Naive thymus-derived CD4-positive, alpha-beta T cell (primary cell): ENCODE measurements around the gene RPTOR. TPM values are rescaled to one million over a fixed set of nuclear protein-coding genes. Genes with fewer than 3 reads are reported as not detected.

Experiments
- ATAC-seq: fragments of 150-1000 bp; cut with Tn5 transposase; 2 replicates; pipeline ENCODE4 v1.10.0; 2021; ENCODE audit warnings: mild to moderate bottlenecking, moderate library complexity
- CTCF ChIA-PET: fragments of 350-600 bp; sonication (Branson Sonifier 250); formaldehyde crosslinking; loops from one replicate; lab custom pipeline; 2021; ENCODE audit warnings: antibody characterized with exemption; lab: Charles Lee
- POLR2A ChIA-PET: fragments of 350-600 bp; sonication (Branson Sonifier 250); formaldehyde crosslinking; loops from one replicate; lab custom pipeline; 2021; ENCODE audit warnings: antibody characterized with exemption, inconsistent platforms; lab: Charles Lee
- DNase-seq, 9 donors: peaks; one replicate each; pipeline versions ENCODE4 v3.0.0 to v3.0.0-alpha.2; 2020 to 2022; ENCODE audit warnings: mixed read lengths in 1 of 9
- H3K27ac ChIP-seq: one replicate; pipeline ENCODE4 v1.7.0; 2013; ENCODE audit warnings: mild to moderate bottlenecking, low read depth, low read length, moderate library complexity
- H3K27me3 ChIP-seq, 2 donors: one replicate each; pipeline ENCODE4 v1.7.0; 2013; ENCODE audit warnings: low read length in 2 of 2, mild to moderate bottlenecking in 2 of 2, moderate library complexity in 2 of 2; ENCODE audit not compliant: control insufficient read depth in 2 of 2, insufficient read depth in 2 of 2
- H3K36me3 ChIP-seq, 3 experiments: 1 replicate in 2 of 3; 2 replicates in 1 of 3; pipeline ENCODE4 v1.7.0; 2013; ENCODE audit warnings: low read length in 3 of 3, mild to moderate bottlenecking in 3 of 3, moderate library complexity in 1 of 3; ENCODE audit not compliant: insufficient read depth in 3 of 3, control insufficient read depth in 2 of 3
- H3K4me1 ChIP-seq, 2 donors: one replicate each; pipeline ENCODE4 v1.7.0; 2013; ENCODE audit warnings: low read length in 2 of 2, mild to moderate bottlenecking in 2 of 2, moderate library complexity in 1 of 2; ENCODE audit not compliant: control insufficient read depth in 2 of 2, insufficient read depth in 2 of 2
- H3K4me3 ChIP-seq: 2 replicates; pipeline ENCODE4 v1.7.0; 2013; ENCODE audit warnings: mild to moderate bottlenecking, low read length
- H3K9me3 ChIP-seq, 3 experiments: 1 replicate in 2 of 3; 2 replicates in 1 of 3; pipeline ENCODE4 v1.7.0; 2013; ENCODE audit warnings: low read length in 3 of 3; ENCODE audit not compliant: control insufficient read depth in 2 of 3
- H3K27ac Mint-ChIP-seq, 9 donors: one replicate each; pipeline ENCODE4 v1.8.0; 2020 to 2022; ENCODE audit warnings: mixed read lengths in 9 of 9, mild to moderate bottlenecking in 8 of 9, moderate library complexity in 5 of 9, inconsistent platforms in 2 of 9
- H3K27me3 Mint-ChIP-seq, 5 donors: one replicate each; pipeline ENCODE4 v1.8.0; 2021 to 2022; ENCODE audit warnings: mixed read lengths in 5 of 5, mild to moderate bottlenecking in 1 of 5
- H3K36me3 Mint-ChIP-seq, 5 donors: one replicate each; pipeline ENCODE4 v1.8.0; 2020 to 2022; ENCODE audit warnings: mixed read lengths in 5 of 5, mild to moderate bottlenecking in 3 of 5, inconsistent platforms in 1 of 5
- H3K4me1 Mint-ChIP-seq, 7 donors: one replicate each; pipeline ENCODE4 v1.8.0; 2020 to 2022; ENCODE audit warnings: mixed read lengths in 7 of 7, mild to moderate bottlenecking in 3 of 7, inconsistent platforms in 1 of 7
- H3K4me3 Mint-ChIP-seq, 10 donors: one replicate each; pipeline ENCODE4 v1.8.0; 2020 to 2022; ENCODE audit warnings: mild to moderate bottlenecking in 10 of 10, mixed read lengths in 10 of 10, moderate library complexity in 6 of 10, inconsistent platforms in 2 of 10
- H3K9me3 Mint-ChIP-seq, 11 donors: one replicate each; pipeline ENCODE4 v1.8.0; 2020 to 2022; ENCODE audit warnings: mixed read lengths in 11 of 11, mild to moderate bottlenecking in 4 of 11, inconsistent platforms in 1 of 11, moderate library complexity in 1 of 11
- intact Hi-C, 2 donors: fragments of 100-400 bp; cut with micrococcal nuclease; formaldehyde crosslinking; loops; one replicate each; pipeline ENCODE4 v1.15.1; 2023
- polyA plus RNA-seq, 2 donors: library from polyadenylated mRNA; unstranded; fragments of 300-500 nt; fragmentation: Illumina TruSeq; gene quantifications; one replicate each; pipeline ENCODE4 v1.2.3, GENCODE V29; 2021
- total RNA-seq, 6 experiments: library from RNA in 5 of 6; stranded (reverse) in 5 of 6; gene quantifications; 1 replicate in 5 of 6; 2 replicates in 1 of 6; pipeline ENCODE4 v1.2.3 and lab custom pipeline; 2021 to 2026

RPTOR gene
- total and polyA plus RNA-seq, 7 experiments from 2014 or later: 10.9 to 89.8 (median 59.9) TPM

DNA sequence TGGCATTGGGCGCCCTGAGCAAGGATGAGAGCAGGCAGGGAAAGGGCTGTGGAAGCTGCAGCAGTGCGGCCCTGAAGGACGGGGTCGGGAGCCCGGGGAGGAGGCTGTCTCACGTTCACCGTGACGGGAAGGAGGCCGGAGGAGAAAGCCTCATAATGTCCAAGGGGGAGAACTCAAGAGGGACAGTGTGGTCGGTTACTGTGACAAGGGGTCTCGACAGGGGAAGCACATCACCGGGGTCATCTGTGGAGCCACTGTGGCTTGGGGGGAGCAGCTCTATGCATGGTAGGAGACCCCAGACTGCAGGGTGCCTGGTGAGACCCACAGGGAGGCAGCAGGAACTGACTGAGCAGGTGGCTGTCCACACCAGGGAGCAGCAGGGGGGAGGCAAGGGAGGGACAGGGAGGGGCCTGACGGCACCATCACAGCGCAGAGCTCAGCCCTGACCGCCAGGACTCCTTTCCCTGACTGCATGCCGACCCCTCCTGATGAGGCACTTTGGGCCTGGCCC lies 292.4 kb downstream of the RPTOR start:
- peaks cover 7 to 45% (median 25%) of the 10 kb centered on the region in 7 donors for H3K4me1 Mint-ChIP-seq
- CTCF ChIA-PET: no interaction called here
- Histone ChIP-seq H3K4me3 (no peak overlapping the region), H3K27ac (no peak overlapping the region), H3K4me1 (peaks cover 7% of the 10 kb centered on the region in 2 donors), H3K36me3 (peaks cover 0 to 34% (median 0%) of the 10 kb centered on the region in 3 experiments), H3K27me3 (no peaks in the 10 kb centered on the region), H3K9me3 (no peaks in the 10 kb centered on the region)
- no peak for ATAC-seq
- DNase-seq: no peak
- POLR2A ChIA-PET: interaction anchor here (0.7 kb wide), 1 partner anchor 34 kb away, joined by 3 read pairs; no protein-coding TSS in a partner anchor
- H3K36me3 Mint-ChIP-seq: peaks cover 0 to 23% (median 11%) of the 10 kb centered on the region in 5 donors
- H3K9me3 Mint-ChIP-seq: no peaks in the 10 kb centered on the region
- peak overlapping the region in 6 of 9 donors; percentile 19 to 84 (median 60) for H3K27ac Mint-ChIP-seq
- no peaks in the 10 kb centered on the region for H3K27me3 Mint-ChIP-seq
- no peak overlapping the region for H3K4me3 Mint-ChIP-seq
- intact Hi-C loops: no loop called here

DNA sequence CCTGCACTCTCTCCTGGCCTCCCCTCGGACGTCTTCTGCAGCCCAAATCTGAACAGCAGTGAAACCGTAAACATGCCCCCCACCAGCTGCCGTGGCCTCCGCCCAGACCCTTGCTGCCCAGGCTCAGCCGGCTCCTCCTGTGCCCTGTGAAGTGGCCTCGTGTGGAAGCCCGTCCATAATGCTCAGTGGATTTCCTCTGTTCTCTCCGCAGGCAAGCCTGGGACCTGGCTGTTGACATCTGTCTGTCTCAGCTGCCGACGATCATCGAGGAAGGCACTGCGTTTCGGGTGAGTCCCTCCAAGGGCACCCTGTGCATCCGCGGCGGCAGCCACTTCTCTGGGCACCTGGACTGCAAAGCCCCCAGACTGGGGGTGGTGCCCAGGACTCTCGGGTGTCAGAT lies 293.1 kb downstream of the RPTOR start:
- peaks cover 0 to under 1% (median 0%) of the 10 kb centered on the region in 11 donors for H3K9me3 Mint-ChIP-seq
- intact Hi-C loops: no loop called here
- DNase-seq: no peak
- ATAC-seq: no peak
- Histone ChIP-seq H3K4me1 (peaks cover under 1% of the 10 kb centered on the region in 2 donors), H3K4me3 (no peak overlapping the region), H3K27me3 (no peaks in the 10 kb centered on the region), H3K27ac (no peak overlapping the region), H3K9me3 (no peaks in the 10 kb centered on the region), H3K36me3 (peaks cover 0 to 34% (median 0%) of the 10 kb centered on the region in 3 experiments)
- POLR2A ChIA-PET: no interaction called here
- CTCF ChIA-PET: no interaction called here
- peaks cover 0 to 23% (median 16%) of the 10 kb centered on the region in 5 donors for H3K36me3 Mint-ChIP-seq
- H3K4me3 Mint-ChIP-seq: no peak overlapping the region
- peak overlapping the region in 2 of 9 donors; percentile 24 to 42 for H3K27ac Mint-ChIP-seq
- peaks cover 0 to 40% (median 18%) of the 10 kb centered on the region in 7 donors for H3K4me1 Mint-ChIP-seq
- H3K27me3 Mint-ChIP-seq: no peaks in the 10 kb centered on the region

DNA sequence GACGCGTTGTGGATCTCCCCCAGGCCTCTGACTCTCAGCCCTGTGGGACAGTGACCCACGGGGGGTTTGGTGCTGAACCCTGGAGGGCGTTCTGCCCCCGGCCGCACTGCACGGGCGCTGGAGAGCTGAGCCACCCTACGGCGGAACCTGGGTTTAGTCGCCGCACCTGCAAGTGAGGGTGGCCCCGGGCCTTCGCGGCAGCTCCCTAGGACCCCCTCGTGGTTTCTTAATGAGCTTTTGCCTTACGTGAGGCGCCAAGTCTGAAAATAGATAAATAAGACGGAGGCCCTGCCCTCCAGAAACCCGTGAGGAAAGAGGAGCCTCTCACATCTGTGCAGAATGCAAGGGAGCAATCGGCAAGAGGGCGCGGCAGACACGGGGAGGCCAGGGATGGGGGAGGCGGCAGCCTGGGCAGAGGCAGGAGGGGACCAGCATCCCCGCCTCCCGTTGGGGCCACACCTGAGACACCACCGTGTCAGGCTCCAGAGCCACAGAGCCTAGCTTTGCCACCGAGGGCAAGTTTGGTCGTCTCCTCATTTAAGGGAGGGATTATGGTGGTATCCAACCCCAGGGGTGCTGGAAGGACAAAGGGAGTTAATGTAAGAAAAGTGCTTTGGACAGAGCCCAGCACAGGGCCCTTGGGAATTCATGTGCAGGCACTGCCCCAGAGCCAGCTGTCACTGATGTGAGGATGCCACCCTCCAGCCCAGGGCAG lies 293.8 kb downstream of the RPTOR start:
- Mint-ChIP-seq H3K27ac (peak overlapping the region in 3 of 9 donors; percentile 38 to 62 (median 51)), H3K4me3 (no peak overlapping the region), H3K9me3 (peaks cover 0 to 3% (median 0%) of the 10 kb centered on the region in 11 donors), H3K4me1 (peaks cover 0 to 38% (median 10%) of the 10 kb centered on the region in 7 donors), H3K36me3 (peaks cover 0 to 23% (median 17%) of the 10 kb centered on the region in 5 donors), H3K27me3 (no peaks in the 10 kb centered on the region)
- Histone ChIP-seq H3K36me3 (peaks cover 0 to 34% (median 0%) of the 10 kb centered on the region in 3 experiments), H3K9me3 (no peaks in the 10 kb centered on the region), H3K27me3 (no peaks in the 10 kb centered on the region), H3K4me3 (no peak overlapping the region), H3K4me1 (no peaks in the 10 kb centered on the region), H3K27ac (no peak overlapping the region)
- intact Hi-C loops: no loop called here
- ATAC-seq (no peak), DNase-seq (no peak)
- POLR2A ChIA-PET: no interaction called here
- CTCF ChIA-PET: no interaction called here

DNA sequence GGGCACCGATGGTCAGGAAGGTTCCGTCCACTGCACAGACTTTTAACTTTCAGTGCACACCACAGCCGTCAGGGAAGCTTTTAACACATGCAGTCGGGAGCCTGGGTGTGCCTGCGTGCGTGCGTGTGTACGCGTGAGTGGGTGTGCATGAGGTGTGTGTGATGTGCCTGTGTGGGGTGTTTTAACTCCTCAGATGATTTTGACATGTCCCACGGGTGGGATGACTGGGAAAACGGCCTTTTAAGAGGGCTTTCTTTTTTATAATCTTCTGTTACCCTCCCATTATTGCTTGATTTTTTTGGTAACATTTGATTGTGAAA lies 294.3 kb downstream of the RPTOR start:
- Histone ChIP-seq H3K9me3 (no peaks in the 10 kb centered on the region), H3K4me1 (no peaks in the 10 kb centered on the region), H3K36me3 (peaks cover 0 to 34% (median 0%) of the 10 kb centered on the region in 3 experiments), H3K27ac (no peak overlapping the region), H3K4me3 (no peak overlapping the region), H3K27me3 (no peaks in the 10 kb centered on the region)
- Mint-ChIP-seq H3K36me3 (peaks cover 0 to 25% (median 17%) of the 10 kb centered on the region in 5 donors), H3K4me3 (no peak overlapping the region), H3K4me1 (peaks cover 0 to 34% (median 9%) of the 10 kb centered on the region in 7 donors), H3K27ac (peak overlapping the region in 3 of 9 donors; percentile 38 to 65 (median 62)), H3K27me3 (no peaks in the 10 kb centered on the region), H3K9me3 (peaks cover 0 to 3% (median 0%) of the 10 kb centered on the region in 11 donors)
- ATAC-seq (no peak), DNase-seq (no peak)
- CTCF ChIA-PET: no interaction called here
- intact Hi-C loops: no loop called here
- POLR2A ChIA-PET: interaction anchor here (1.1 kb wide), 1 partner anchor 9 kb away, joined by 3 read pairs; no protein-coding TSS in a partner anchor

- Mint-ChIP-seq H3K4me1 (peaks cover 0 to 32% (median 8%) of the 10 kb centered on the region in 7 donors), H3K27me3 (no peaks in the 10 kb centered on the region), H3K9me3 (peaks cover 0 to 3% (median 0%) of the 10 kb centered on the region in 11 donors), H3K4me3 (no peak overlapping the region), H3K27ac (peak overlapping the region in 1 of 9 donors; percentile 65), H3K36me3 (peaks cover 0 to 26% (median 17%) of the 10 kb centered on the region in 5 donors)
- CTCF ChIA-PET: no interaction called here
- ATAC-seq: no peak
- Histone ChIP-seq H3K9me3 (no peaks in the 10 kb centered on the region), H3K27me3 (no peaks in the 10 kb centered on the region), H3K4me1 (no peaks in the 10 kb centered on the region), H3K27ac (no peak overlapping the region), H3K36me3 (peaks cover 0 to 34% (median 0%) of the 10 kb centered on the region in 3 experiments), H3K4me3 (no peak overlapping the region)
- POLR2A ChIA-PET: interaction anchor here (1.1 kb wide), 1 partner anchor 8 kb away, joined by 3 read pairs; no protein-coding TSS in a partner anchor
- intact Hi-C loops: no loop called here
- DNase-seq: no peak
Measured at GRCh38 chr17:80839511-80839941, 294.9 kb downstream of the RPTOR start.

GRCh38 chr17:80839970-80840369 lies 295.3 kb downstream of the RPTOR start:
- ChIA-PET CTCF (interaction anchor here (1.0 kb wide), 1 partner anchor 89 kb away, joined by 3 read pairs; no protein-coding TSS in a partner anchor), POLR2A (interaction anchor here (1.1 kb wide), 1 partner anchor 8 kb away, joined by 3 read pairs; no protein-coding TSS in a partner anchor)
- no peaks in the 10 kb centered on the region for H3K9me3 ChIP-seq
- H3K36me3 Mint-ChIP-seq: peaks cover 0 to 26% (median 17%) of the 10 kb centered on the region in 5 donors
- peaks cover 0 to 34% (median 0%) of the 10 kb centered on the region in 3 experiments for H3K36me3 ChIP-seq
- H3K4me1 ChIP-seq: no peaks in the 10 kb centered on the region
- ATAC-seq: no peak
- H3K27me3 ChIP-seq: no peaks in the 10 kb centered on the region
- DNase-seq: no peak
- H3K27me3 Mint-ChIP-seq: no peaks in the 10 kb centered on the region
- no peak overlapping the region for H3K27ac ChIP-seq
- H3K4me3 ChIP-seq: no peak overlapping the region
- no peak overlapping the region for H3K4me3 Mint-ChIP-seq
- intact Hi-C loops: no loop called here
- H3K4me1 Mint-ChIP-seq: peaks cover 0 to 29% (median 3%) of the 10 kb centered on the region in 7 donors
- H3K27ac Mint-ChIP-seq: no peak overlapping the region
- peaks cover 0 to 3% (median 0%) of the 10 kb centered on the region in 11 donors for H3K9me3 Mint-ChIP-seq
